Astrocyte of the spinal cord (primary cell): Measurements from ENCODE around the gene PRELP.

Experiments used
- DNase-seq: peaks from one replicate; pipeline ENCODE4 v3.0.0; 2011; ENCODE audit warnings: low read depth, low spot score
- H3K4me3 ChIP-seq: 2 replicates; pipeline ENCODE4 v1.5.1; 2011; ENCODE audit warnings: low read depth, mild to moderate bottlenecking, low read length, moderate library complexity
- CTCF ChIP-seq: IDR thresholded peaks from 2 replicates; pipeline ENCODE4 v1.5.1; 2012; ENCODE audit warnings: low read depth, mild to moderate bottlenecking, low read length, inconsistent platforms
- in situ Hi-C: cut with HindIII; loops from 2 replicates; pipeline ENCODE4 v1.10.0; 2017; ENCODE audit warnings: low sequenced_read_pairs

Gene PRELP

GRCh38 chr1:203475012-203475981 is at the start of gene PRELP:
PRELP (plus strand) TSS chr1:203475806; CDS start chr1:203483185, 7,379 bp downstream.
- no peak within 1 kb of the TSS for H3K4me3 ChIP-seq
- TF ChIP-seq CTCF, result no peak
- in situ Hi-C loops, result no loop called here
- no peak for DNase-seq

GRCh38 chr1:203426366-203426765 is 49.2 kb upstream of the PRELP start:
- no peak overlapping the region for H3K4me3 ChIP-seq
- DNase-seq, result no peak
- in situ Hi-C loops, result no loop called here
- TF ChIP-seq CTCF, result no peak

- in situ Hi-C loops, result no loop called here
- no peak for TF ChIP-seq CTCF
- no peak overlapping the region for H3K4me3 ChIP-seq
- no peak for DNase-seq
These were observed 48.7 kb upstream of the PRELP start for GRCh38 chr1:203426870-203427269.

GRCh38 chr1:203427451-203427850 is 48.2 kb upstream of the PRELP start:
- in situ Hi-C loops, result no loop called here

GRCh38 chr1:203428981-203429599 is 46.5 kb upstream of the PRELP start:
- in situ Hi-C loops, result no loop called here
- TF ChIP-seq CTCF, result no peak
- no peak overlapping the region for H3K4me3 ChIP-seq
- DNase-seq, result no peak

More at GRCh38 chr1:203427451-203427850, 48.2 kb upstream of the PRELP start:
- DNase-seq, result no peak
- no peak for TF ChIP-seq CTCF
- H3K4me3 ChIP-seq, result no peak overlapping the region

GRCh38 chr1:203435615-203436014 is 40.0 kb upstream of the PRELP start:
- no peak for TF ChIP-seq CTCF
- no peak for DNase-seq
- in situ Hi-C loops, result no loop called here
- H3K4me3 ChIP-seq, result no peak overlapping the region
